Fibroblast of lung (primary cell): ENCODE data around the gene ZNF69. TPM values are rescaled to one million over a fixed set of nuclear protein-coding genes. Genes with fewer than 3 reads are reported as not detected.
"Not testable (repeated sequence)": the region's sequence is repeated elsewhere in the genome, so short reads cannot be mapped to it uniquely, and the experiment has no call there.

Experiments used
- DNase-seq, 2 donors: peaks; one replicate each; pipeline versions ENCODE4 v3.0.0 to v3.0.0-alpha.2; 2010; ENCODE audit warnings: low read depth in 2 of 2
- H2AFZ ChIP-seq: 2 replicates; pipeline ENCODE4 v1.5.1; 2012; ENCODE audit warnings: low read length, control low read depth, inconsistent platforms
- H3K27ac ChIP-seq: 2 replicates; pipeline ENCODE4 v1.5.1; 2011; ENCODE audit warnings: low read length, control low read depth; ENCODE audit not compliant: insufficient read depth
- H3K27me3 ChIP-seq: 2 replicates; pipeline ENCODE4 v1.5.1; 2011; ENCODE audit warnings: mild to moderate bottlenecking, low read length; ENCODE audit not compliant: control insufficient read depth, insufficient read depth
- H3K36me3 ChIP-seq: 2 replicates; pipeline ENCODE4 v1.5.1; 2011; ENCODE audit warnings: low read length; ENCODE audit not compliant: control insufficient read depth, insufficient read depth
- H3K4me1 ChIP-seq: 2 replicates; pipeline ENCODE4 v1.5.1; 2011; ENCODE audit warnings: low read length; ENCODE audit not compliant: control insufficient read depth, insufficient read depth; ENCODE audit errors: extremely low read depth
- H3K4me2 ChIP-seq: 2 replicates; pipeline ENCODE4 v1.5.1; 2011; ENCODE audit warnings: low read length, control low read depth; ENCODE audit not compliant: insufficient read depth; ENCODE audit errors: extremely low read depth
- H3K4me3 ChIP-seq, 4 experiments: fragments of 200-600 bp in 1 of 4; sonication (generic) in 1 of 4; replicated peaks in 1 of 4; 2 replicates each; pipeline ENCODE4 v1.5.1; 2011 to 2016; ENCODE audit warnings: low read length in 4 of 4, low read depth in 3 of 4, mild to moderate bottlenecking in 3 of 4, control low read depth in 2 of 4, inconsistent platforms in 1 of 4, mixed read lengths in 1 of 4; ENCODE audit not compliant: insufficient read depth in 1 of 4; ENCODE audit errors: control extremely low read depth in 1 of 4
- H3K79me2 ChIP-seq: 2 replicates; pipeline ENCODE4 v1.5.1; 2012; ENCODE audit warnings: mild to moderate bottlenecking, low read length, inconsistent platforms; ENCODE audit not compliant: control insufficient read depth, insufficient read depth
- H3K9ac ChIP-seq: 2 replicates; pipeline ENCODE4 v1.5.1; 2011; ENCODE audit warnings: mild to moderate bottlenecking, low read length, control low read depth; ENCODE audit not compliant: insufficient read depth
- H3K9me3 ChIP-seq: 2 replicates; pipeline ENCODE4 v1.5.1; 2012; ENCODE audit warnings: low read depth, low read length; ENCODE audit not compliant: control insufficient read depth, insufficient read depth
- H4K20me1 ChIP-seq: 2 replicates; pipeline ENCODE4 v1.5.1; 2011; ENCODE audit warnings: low read length; ENCODE audit not compliant: control insufficient read depth, insufficient read depth; ENCODE audit errors: extremely low read depth
- CTCF ChIP-seq, 2 donors: IDR thresholded peaks in 1 of 2; conservative IDR thresholded peaks in 1 of 2; 1 replicate in 1 of 2; 2 replicates in 1 of 2; pipeline ENCODE4 v1.5.1; 2011 to 2012; ENCODE audit warnings: low read length in 2 of 2, control low read depth in 1 of 2, inconsistent platforms in 1 of 2, low read depth in 1 of 2, mild to moderate bottlenecking in 1 of 2
- EZH2 ChIP-seq: IDR thresholded peaks from 2 replicates; pipeline ENCODE4 v1.5.1; 2012; ENCODE audit warnings: low read length, control low read depth, mild to moderate bottlenecking; ENCODE audit errors: missing control alignments
- polyA plus RNA-seq, 2 donors: library from polyadenylated mRNA; depleted of rRNA in 1 of 2; stranded (reverse) in 1 of 2; unstranded in 1 of 2; fragments of >200 nt; gene quantifications; 2 replicates each; pipeline ENCODE4 v1.2.1, GENCODE V29; 2011 to 2012; ENCODE audit warnings: missing spikeins in 1 of 2
- total RNA-seq: library from RNA; depleted of rRNA; stranded (reverse); fragments of >200 nt; gene quantifications from 2 replicates; pipeline ENCODE4 v1.2.1, GENCODE V29; 2014

Gene ZNF69
- total and polyA plus RNA-seq, 2 donors (not counting 1 experiment from before 2014, with no cell fraction given): 1.7 to 7.1 TPM

- H3K79me2 ChIP-seq, H4K20me1 ChIP-seq, H3K9me3 ChIP-seq, H3K9ac ChIP-seq, H2AFZ ChIP-seq, H3K4me3 ChIP-seq, H3K27ac ChIP-seq, H3K4me1 ChIP-seq, H3K4me2 ChIP-seq, H3K27me3 ChIP-seq, H3K36me3 ChIP-seq: not testable (repeated sequence)
- peak in 1 of 2 donors; percentile 6 for DNase-seq
- peak in 1 of 2 donors; percentile 22 for TF ChIP-seq CTCF (conservative IDR thresholded peaks at IDR 0.05 in 1 of 2, IDR thresholded peaks at IDR 0.05 in 1 of 2; ENCODE audit: low read depth in 1 of 2, low read length in 2 of 2)
Observed at GRCh38 chr19:11879687-11880266, 7.8 kb upstream of the ZNF69 start.

- Histone ChIP-seq H3K4me1 (no peaks in the 10 kb centered on the region), H3K36me3 (no peaks in the 10 kb centered on the region), H3K27ac (no peak overlapping the region), H2AFZ (no peak overlapping the region), H3K4me3 (no peak overlapping the region), H3K27me3 (no peaks in the 10 kb centered on the region), H3K9ac (no peak overlapping the region), H3K79me2 (no peaks in the 10 kb centered on the region), H3K4me2 (no peak overlapping the region), H3K9me3 (no peaks in the 10 kb centered on the region), H4K20me1 (no peaks in the 10 kb centered on the region)
- DNase-seq: no peak
- TF ChIP-seq EZH2 (no peak), CTCF (conservative IDR thresholded peaks at IDR 0.05 in 1 of 2, IDR thresholded peaks at IDR 0.05 in 1 of 2; ENCODE audit: low read depth in 1 of 2, low read length in 2 of 2) (no peak)
Observed at GRCh38 chr19:11880598-11880997, 7.0 kb upstream of the ZNF69 start.

- H3K4me2 ChIP-seq: peak overlapping the region; percentile 20
- H3K9ac ChIP-seq: no peak overlapping the region
- no peak overlapping the region for H3K27ac ChIP-seq
- H3K4me1 ChIP-seq: no peaks in the 10 kb centered on the region
- no peaks in the 10 kb centered on the region for H3K27me3 ChIP-seq
- TF ChIP-seq CTCF (conservative IDR thresholded peaks at IDR 0.05 in 1 of 2, IDR thresholded peaks at IDR 0.05 in 1 of 2; ENCODE audit: low read depth in 1 of 2, low read length in 2 of 2) (peak; percentile 74 to 83), EZH2 (no peak)
- H3K4me3 ChIP-seq: no peak overlapping the region
- no peaks in the 10 kb centered on the region for H3K79me2 ChIP-seq
- H4K20me1 ChIP-seq: no peaks in the 10 kb centered on the region
- H2AFZ ChIP-seq: no peak overlapping the region
- H3K9me3 ChIP-seq: no peaks in the 10 kb centered on the region
- peak; percentile 28 to 62 for DNase-seq
- no peaks in the 10 kb centered on the region for H3K36me3 ChIP-seq
Observed at GRCh38 chr19:11881151-11881800, 6.3 kb upstream of the ZNF69 start.
